ENCODE data around the gene GPC3. TPM values are rescaled to one million over a fixed set of nuclear protein-coding genes. Genes with fewer than 3 reads are reported as not detected.

The GPC3 gene
- total RNA-seq, 2 experiments from 2014 or later: 0.25 to 0.59 TPM

DNA sequence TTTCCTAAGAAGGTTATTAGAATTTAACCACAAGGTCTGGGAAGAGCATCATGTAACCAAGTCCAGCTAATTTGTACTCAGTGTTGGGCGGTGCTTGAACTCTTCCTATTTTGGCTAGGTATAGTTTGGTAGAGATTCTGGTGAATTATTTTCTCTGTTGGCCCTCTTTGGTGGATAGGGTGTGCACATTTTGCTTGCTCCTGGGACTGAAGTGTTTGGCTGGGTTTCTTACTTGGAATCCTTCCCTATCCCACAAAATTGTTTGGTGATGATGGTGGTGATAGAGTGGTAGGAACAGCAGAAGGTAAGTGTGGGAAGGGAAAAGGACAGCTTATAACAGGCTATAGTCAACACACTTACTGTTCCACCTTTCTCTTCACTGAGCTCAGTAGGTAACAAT lies 375.3 kb downstream of the GPC3 start:
- H3K27ac Mint-ChIP-seq: no peak overlapping the region
- no peaks in the 10 kb centered on the region for H3K27me3 Mint-ChIP-seq
- CTCF ChIA-PET: no interaction called here
- peaks cover 4% of the 10 kb centered on the region for H3K9me3 Mint-ChIP-seq
- no peak overlapping the region for H3K4me3 Mint-ChIP-seq
- H3K9me3 ChIP-seq (ENCODE audit: control insufficient read depth in 1 of 2, insufficient read depth in 1 of 2, low read length in 2 of 2): no peaks in the 10 kb centered on the region
- H3K36me3 Mint-ChIP-seq (ENCODE audit: low read depth): no peaks in the 10 kb centered on the region
- intact Hi-C loops (cut with DNase I, micrococcal nuclease): no loop called here
- POLR2A ChIA-PET: no interaction called here
- no peak for ATAC-seq (ENCODE audit: poor library complexity)
- H3K4me3 ChIP-seq (ENCODE audit: low read length): no peak overlapping the region
- no peaks in the 10 kb centered on the region for H3K27me3 ChIP-seq (ENCODE audit: control insufficient read depth in 1 of 2, insufficient read depth in 2 of 2, low read length in 2 of 2)
- H3K36me3 ChIP-seq (ENCODE audit: insufficient read depth, low read length): no peaks in the 10 kb centered on the region
- no peak overlapping the region for H3K27ac ChIP-seq (ENCODE audit: low read depth in 1 of 2, low read length in 2 of 2)
- no peaks in the 10 kb centered on the region for H3K4me1 ChIP-seq (ENCODE audit: insufficient read depth, low read length)
- TF ChIP-seq, protein P1, sequence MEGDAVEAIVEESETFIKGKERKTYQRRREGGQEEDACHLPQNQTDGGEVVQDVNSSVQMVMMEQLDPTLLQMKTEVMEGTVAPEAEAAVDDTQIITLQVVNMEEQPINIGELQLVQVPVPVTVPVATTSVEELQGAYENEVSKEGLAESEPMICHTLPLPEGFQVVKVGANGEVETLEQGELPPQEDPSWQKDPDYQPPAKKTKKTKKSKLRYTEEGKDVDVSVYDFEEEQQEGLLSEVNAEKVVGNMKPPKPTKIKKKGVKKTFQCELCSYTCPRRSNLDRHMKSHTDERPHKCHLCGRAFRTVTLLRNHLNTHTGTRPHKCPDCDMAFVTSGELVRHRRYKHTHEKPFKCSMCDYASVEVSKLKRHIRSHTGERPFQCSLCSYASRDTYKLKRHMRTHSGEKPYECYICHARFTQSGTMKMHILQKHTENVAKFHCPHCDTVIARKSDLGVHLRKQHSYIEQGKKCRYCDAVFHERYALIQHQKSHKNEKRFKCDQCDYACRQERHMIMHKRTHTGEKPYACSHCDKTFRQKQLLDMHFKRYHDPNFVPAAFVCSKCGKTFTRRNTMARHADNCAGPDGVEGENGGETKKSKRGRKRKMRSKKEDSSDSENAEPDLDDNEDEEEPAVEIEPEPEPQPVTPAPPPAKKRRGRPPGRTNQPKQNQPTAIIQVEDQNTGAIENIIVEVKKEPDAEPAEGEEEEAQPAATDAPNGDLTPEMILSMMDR (IDR thresholded peaks at IDR 0.05): no peak
- no peaks in the 10 kb centered on the region for H3K4me1 Mint-ChIP-seq (ENCODE audit: low read depth)
- no peak for DNase-seq

DNA sequence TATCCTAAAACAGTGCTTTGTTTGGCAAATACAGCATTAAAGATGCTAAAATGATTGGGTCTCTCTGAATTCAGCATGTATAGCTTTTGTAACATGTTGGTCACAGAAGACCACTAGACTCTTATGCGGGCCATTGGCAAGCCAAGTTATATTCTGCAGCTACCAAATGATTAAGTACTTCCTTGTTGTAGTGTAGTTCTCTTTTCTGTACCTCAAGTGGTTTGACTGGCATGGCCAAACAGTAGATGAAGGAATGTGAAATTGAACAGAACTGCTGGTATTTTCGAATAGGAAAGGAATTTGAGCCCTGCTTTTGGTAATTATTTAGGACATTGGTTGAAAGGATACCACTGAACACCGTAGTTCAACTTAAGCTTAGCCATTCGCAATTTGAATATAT lies 376.2 kb downstream of the GPC3 start:
- CTCF ChIA-PET: no interaction called here
- H3K27ac Mint-ChIP-seq: no peak overlapping the region
- ATAC-seq (ENCODE audit: poor library complexity): no peak

DNA sequence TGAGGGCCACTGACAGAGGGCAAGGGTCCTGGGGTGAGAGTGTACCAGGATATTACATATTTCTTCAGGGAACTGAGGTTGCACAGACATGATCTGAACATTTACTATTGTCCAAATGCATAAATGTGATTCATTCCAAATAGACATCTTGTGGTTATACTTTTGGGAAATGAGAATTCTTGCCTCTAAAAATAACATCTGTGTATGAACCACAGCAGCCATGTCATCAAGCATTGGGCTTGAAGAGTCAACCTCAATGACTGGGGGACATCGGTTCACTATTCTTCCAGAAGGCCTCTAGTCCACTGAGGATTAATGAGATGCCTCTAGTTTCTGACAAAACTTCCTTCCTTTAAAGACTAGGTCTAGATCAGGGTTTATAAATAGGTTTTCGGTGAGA lies 377.0 kb downstream of the GPC3 start:
- Mint-ChIP-seq H3K36me3 (ENCODE audit: low read depth) (no peaks in the 10 kb centered on the region), H3K27me3 (no peaks in the 10 kb centered on the region), H3K4me1 (ENCODE audit: low read depth) (no peaks in the 10 kb centered on the region), H3K9me3 (no peaks in the 10 kb centered on the region), H3K4me3 (no peak overlapping the region), H3K27ac (no peak overlapping the region)
- Histone ChIP-seq H3K4me3 (ENCODE audit: low read length) (no peak overlapping the region), H3K27me3 (ENCODE audit: control insufficient read depth in 1 of 2, insufficient read depth in 2 of 2, low read length in 2 of 2) (no peaks in the 10 kb centered on the region), H3K36me3 (ENCODE audit: insufficient read depth, low read length) (no peaks in the 10 kb centered on the region), H3K27ac (ENCODE audit: low read depth in 1 of 2, low read length in 2 of 2) (no peak overlapping the region), H3K4me1 (ENCODE audit: insufficient read depth, low read length) (no peaks in the 10 kb centered on the region), H3K9me3 (ENCODE audit: control insufficient read depth in 1 of 2, insufficient read depth in 1 of 2, low read length in 2 of 2) (no peaks in the 10 kb centered on the region)
- DNase-seq (peak in 2 of 14 experiments; percentile 0 to 3), ATAC-seq (ENCODE audit: poor library complexity) (no peak)
- ChIA-PET POLR2A (no interaction called here), CTCF (no interaction called here)
- TF ChIP-seq, protein P1 (IDR thresholded peaks at IDR 0.05): no peak
- intact Hi-C loops (cut with DNase I, micrococcal nuclease): no loop called here

More for the DNA sequence above, 376.2 kb downstream of the GPC3 start:
- H3K4me3 Mint-ChIP-seq: no peak overlapping the region
- H3K27me3 Mint-ChIP-seq: no peaks in the 10 kb centered on the region
- Histone ChIP-seq H3K4me3 (ENCODE audit: low read length) (no peak overlapping the region), H3K4me1 (ENCODE audit: insufficient read depth, low read length) (no peaks in the 10 kb centered on the region), H3K27me3 (ENCODE audit: control insufficient read depth in 1 of 2, insufficient read depth in 2 of 2, low read length in 2 of 2) (no peaks in the 10 kb centered on the region), H3K27ac (ENCODE audit: low read depth in 1 of 2, low read length in 2 of 2) (no peak overlapping the region), H3K9me3 (ENCODE audit: control insufficient read depth in 1 of 2, insufficient read depth in 1 of 2, low read length in 2 of 2) (no peaks in the 10 kb centered on the region), H3K36me3 (ENCODE audit: insufficient read depth, low read length) (no peaks in the 10 kb centered on the region)
- H3K9me3 Mint-ChIP-seq: peaks cover 2% of the 10 kb centered on the region
- POLR2A ChIA-PET: no interaction called here
- TF ChIP-seq, protein P1 (IDR thresholded peaks at IDR 0.05): no peak
- intact Hi-C loops (cut with DNase I, micrococcal nuclease): no loop called here
- no peaks in the 10 kb centered on the region for H3K4me1 Mint-ChIP-seq (ENCODE audit: low read depth)
- H3K36me3 Mint-ChIP-seq (ENCODE audit: low read depth): no peaks in the 10 kb centered on the region
- no peak for DNase-seq

All from CD4-positive, alpha-beta T cell (primary cell).